H1 (cell line): ENCODE results near the gene GXYLT1. TPM values are rescaled to one million over a fixed set of nuclear protein-coding genes. Genes with fewer than 3 reads are reported as not detected.

ENCODE experiments used
- BRCA1 ChIP-seq: IDR thresholded peaks from 2 replicates; pipeline ENCODE4 v1.6.1; 2012; ENCODE audit warnings: low read depth, low read length, improper control_type of control experiment
- CBX5 ChIP-seq: fragments of 300-800, 300-1000 bp; sonication (generic); IDR thresholded peaks from 2 replicates; pipeline ENCODE4 v1.7.1; 2016; ENCODE audit warnings: antibody characterized with exemption, low read length, low read depth
- CEBPB ChIP-seq: IDR thresholded peaks from 2 replicates; pipeline ENCODE4 v1.6.1; 2012; ENCODE audit warnings: low read depth, low read length
- CHD2 ChIP-seq: IDR thresholded peaks from 2 replicates; pipeline ENCODE4 v1.6.1; 2012; ENCODE audit warnings: low read length, improper control_type of control experiment
- EZH2 ChIP-seq: fragments of 200-600 bp; sonication (generic); IDR thresholded peaks from 2 replicates; pipeline ENCODE4 v1.7.1; 2012; ENCODE audit warnings: low read depth, mild to moderate bottlenecking, moderate library complexity, low read length, inconsistent platforms; ENCODE audit not compliant: severe bottlenecking
- GTF2F1 ChIP-seq: IDR thresholded peaks from 2 replicates; pipeline ENCODE4 v1.6.1; 2012; ENCODE audit warnings: low read depth, low read length, improper control_type of control experiment, borderline replicate concordance
- JUND ChIP-seq: IDR thresholded peaks from 2 replicates; pipeline ENCODE4 v1.6.1; 2011; ENCODE audit warnings: mild to moderate bottlenecking, improper control_type of control experiment, low read length
- KDM1A ChIP-seq: fragments of 200-600, 300-600 bp; sonication (generic); IDR thresholded peaks from 2 replicates; pipeline ENCODE4 v1.7.1; 2016; ENCODE audit warnings: mild to moderate bottlenecking, low read length, borderline replicate concordance
- MAFK ChIP-seq: IDR thresholded peaks from 2 replicates; pipeline ENCODE4 v1.6.1; 2012; ENCODE audit warnings: low read depth, mild to moderate bottlenecking, improper control_type of control experiment, low read length
- MAX ChIP-seq: IDR thresholded peaks from 2 replicates; pipeline ENCODE4 v1.6.1; 2012; ENCODE audit warnings: inconsistent platforms
- NANOG ChIP-seq: IDR thresholded peaks from 2 replicates; pipeline ENCODE4 v1.6.1; 2011; ENCODE audit warnings: low read length, low read depth, mild to moderate bottlenecking, inconsistent platforms; ENCODE audit not compliant: insufficient read depth, poor library complexity, severe bottlenecking
- POLR2AphosphoS5 ChIP-seq: IDR thresholded peaks from 2 replicates; pipeline ENCODE4 v1.6.1; 2011; ENCODE audit warnings: low read depth, low read length
- RAD21 ChIP-seq, 2 experiments: IDR thresholded peaks in 1 of 2; conservative IDR thresholded peaks in 1 of 2; 2 replicates each; pipeline ENCODE4 v1.6.1; 2011; ENCODE audit warnings: low read depth in 2 of 2, low read length in 2 of 2, improper control_type of control experiment in 1 of 2, inconsistent platforms in 1 of 2, mild to moderate bottlenecking in 1 of 2, moderate library complexity in 1 of 2
- RFX5 ChIP-seq: IDR thresholded peaks from 2 replicates; pipeline ENCODE4 v1.6.1; 2011; ENCODE audit warnings: low read depth, low read length, improper control_type of control experiment, borderline replicate concordance
- RNF2 ChIP-seq: fragments of 200-900, 300-1000 bp; sonication (generic); IDR thresholded peaks from 2 replicates; pipeline ENCODE4 v1.7.1; 2016; ENCODE audit warnings: borderline replicate concordance, low read depth, mild to moderate bottlenecking, antibody characterized with exemption, low read length; ENCODE audit not compliant: poor library complexity, severe bottlenecking; ENCODE audit errors: missing control alignments
- SAP30 ChIP-seq: fragments of 300-600 bp; sonication (generic); IDR thresholded peaks from 2 replicates; pipeline ENCODE4 v1.7.1; 2012; ENCODE audit warnings: low read length, moderate library complexity, mild to moderate bottlenecking, inconsistent platforms; ENCODE audit not compliant: insufficient read depth, insufficient replicate concordance
- SIX5 ChIP-seq: IDR thresholded peaks from 2 replicates; pipeline ENCODE4 v1.6.1; 2011; ENCODE audit warnings: mild to moderate bottlenecking, low read depth, low read length
- SP4 ChIP-seq: IDR thresholded peaks from 2 replicates; pipeline ENCODE4 v1.6.1; 2012; ENCODE audit warnings: low read length, inconsistent platforms
- TAF1 ChIP-seq: IDR thresholded peaks from 2 replicates; pipeline ENCODE4 v1.6.1; 2011; ENCODE audit warnings: mild to moderate bottlenecking, low read depth, low read length
- polyA plus RNA-seq, 7 experiments: library from polyadenylated mRNA; depleted of rRNA in 3 of 7; stranded (reverse) in 5 of 7; unstranded in 2 of 7; fragments of >200 nt in 5 of 7; fragments of 200-250 nt in 2 of 7; gene quantifications; 1 replicate in 5 of 7; 2 replicates in 1 of 7; 4 replicates in 1 of 7; pipeline versions ENCODE4 v1.2.1 to v1.2.3, GENCODE V29; 2011 to 2013; ENCODE audit warnings: missing spikeins in 2 of 7, mixed read lengths in 2 of 7
- total RNA-seq: library from RNA; stranded (reverse); fragmentation: NEBNext Ultra II Directional; extraction: Animal tissue kit (Norgen Biotek cat#: 25700); gene quantifications from 2 replicates; pipeline ENCODE4 v1.2.1, GENCODE V29; 2021
- TF ChIP-seq, protein P1 (sequence below): IDR thresholded peaks from 2 replicates; pipeline ENCODE4 v1.6.1; 2012; ENCODE audit warnings: low read length, inconsistent platforms

GXYLT1 gene
- total and polyA plus RNA-seq, 2 of the 8 experiments (the other 6 are each of a cell fraction or from before 2014, with no cell fraction given): 3.1 to 10.7 TPM

GRCh38 chr12:42144408-42145196 is at the start of gene GXYLT1 (continued):
- TF ChIP-seq, protein P1, sequence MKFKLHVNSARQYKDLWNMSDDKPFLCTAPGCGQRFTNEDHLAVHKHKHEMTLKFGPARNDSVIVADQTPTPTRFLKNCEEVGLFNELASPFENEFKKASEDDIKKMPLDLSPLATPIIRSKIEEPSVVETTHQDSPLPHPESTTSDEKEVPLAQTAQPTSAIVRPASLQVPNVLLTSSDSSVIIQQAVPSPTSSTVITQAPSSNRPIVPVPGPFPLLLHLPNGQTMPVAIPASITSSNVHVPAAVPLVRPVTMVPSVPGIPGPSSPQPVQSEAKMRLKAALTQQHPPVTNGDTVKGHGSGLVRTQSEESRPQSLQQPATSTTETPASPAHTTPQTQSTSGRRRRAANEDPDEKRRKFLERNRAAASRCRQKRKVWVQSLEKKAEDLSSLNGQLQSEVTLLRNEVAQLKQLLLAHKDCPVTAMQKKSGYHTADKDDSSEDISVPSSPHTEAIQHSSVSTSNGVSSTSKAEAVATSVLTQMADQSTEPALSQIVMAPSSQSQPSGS: no peak
- no peak for TF ChIP-seq GTF2F1
- no peak for TF ChIP-seq RNF2
- peak in 1 of 2 experiments; percentile 12; a peak in 1 of 4 replicates for TF ChIP-seq RAD21 (IDR thresholded peaks at IDR 0.05 in 1 of 2, conservative IDR thresholded peaks at IDR 0.05 in 1 of 2; ENCODE audit: low read depth in 2 of 2, low read length in 2 of 2)
- TF ChIP-seq MAFK: no peak
- no peak for TF ChIP-seq CBX5
- TF ChIP-seq CHD2: peak; percentile 42; the same call in 1 of the 2 replicates
- TF ChIP-seq BRCA1: no peak
- TF ChIP-seq JUND: no peak
- TF ChIP-seq KDM1A: no peak; the same call in 1 of the 2 replicates
- TF ChIP-seq POLR2AphosphoS5: no peak; the same call in 1 of the 2 replicates
- TF ChIP-seq SIX5: no peak
- TF ChIP-seq NANOG: no peak
- TF ChIP-seq SP4: no peak
- TF ChIP-seq MAX: peak; percentile 51; the same call in 1 of the 2 replicates
- TF ChIP-seq CEBPB: no peak
- peak; percentile 67 for TF ChIP-seq TAF1
- no peak for TF ChIP-seq EZH2
- no peak for TF ChIP-seq SAP30
- TF ChIP-seq RFX5: no peak
